NCI-H1694 (cell line): ENCODE results near the gene KIF20B.
A peak's percentile ranks its signal among the peaks of the same experiment; 100 is the strongest.
"Not testable (repeated sequence)": the region's sequence is repeated elsewhere in the genome, so short reads cannot be mapped to it uniquely, and the experiment has no call there.

ENCODE experiments used
- DNase-seq: peaks from one replicate; lab custom pipeline; 2025; lab: John Stamatoyannopoulos, UW

KIF20B gene

GRCh38 chr10:89776665-89777064 lies 75.3 kb downstream of the KIF20B start:
- DNase-seq: no peak

GRCh38 chr10:89782470-89782869 lies 81.1 kb downstream of the KIF20B start:
- DNase-seq: no peak

- no peak for DNase-seq
Observed at GRCh38 chr10:89783406-89783805, 82.0 kb downstream of the KIF20B start.

GRCh38 chr10:89785095-89785494 lies 83.7 kb downstream of the KIF20B start:
- no peak for DNase-seq

- no peak for DNase-seq
Observed at GRCh38 chr10:89789188-89789877, 87.9 kb downstream of the KIF20B start.

- DNase-seq: no peak
Observed at GRCh38 chr10:89792187-89792586, 90.8 kb downstream of the KIF20B start.

GRCh38 chr10:89793649-89794254 lies 92.4 kb downstream of the KIF20B start:
- DNase-seq: peak; percentile 59

- no peak for DNase-seq
Observed at GRCh38 chr10:89795840-89796239, 94.5 kb downstream of the KIF20B start.

- DNase-seq: no peak
Observed at GRCh38 chr10:89798092-89798491, 96.7 kb downstream of the KIF20B start.

- no peak for DNase-seq
Observed at GRCh38 chr10:89799573-89799972, 98.2 kb downstream of the KIF20B start.

- no peak for DNase-seq
Observed at GRCh38 chr10:89805599-89806013, 104.2 kb downstream of the KIF20B start.

- DNase-seq: no peak
Observed at GRCh38 chr10:89808842-89809241, 107.5 kb downstream of the KIF20B start.

GRCh38 chr10:89809766-89810165 lies 108.4 kb downstream of the KIF20B start:
- DNase-seq: no peak

- no peak for DNase-seq
Observed at GRCh38 chr10:89810908-89811525, 109.6 kb downstream of the KIF20B start.

- DNase-seq: no peak
Observed at GRCh38 chr10:89813546-89813945, 112.2 kb downstream of the KIF20B start.

- DNase-seq: no peak
Observed at GRCh38 chr10:89814278-89814677, 112.9 kb downstream of the KIF20B start.

GRCh38 chr10:89815049-89815853 lies 113.9 kb downstream of the KIF20B start:
- DNase-seq: no peak

GRCh38 chr10:89819008-89819407 lies 117.6 kb downstream of the KIF20B start:
- DNase-seq: not testable (repeated sequence)
